ENCODE results near the gene HSPA1L. TPM values are rescaled to one million over a fixed set of nuclear protein-coding genes. Genes with fewer than 3 reads are reported as not detected.

Gene HSPA1L
- total RNA-seq, 1 donor from 2014 or later: 0.46 TPM

- DNase-seq (ENCODE audit: low read depth): no peak
- no peaks in the 10 kb centered on the region for H3K27me3 ChIP-seq (ENCODE audit: control insufficient read depth, insufficient read depth, low read length)
- TF ChIP-seq, protein P1, sequence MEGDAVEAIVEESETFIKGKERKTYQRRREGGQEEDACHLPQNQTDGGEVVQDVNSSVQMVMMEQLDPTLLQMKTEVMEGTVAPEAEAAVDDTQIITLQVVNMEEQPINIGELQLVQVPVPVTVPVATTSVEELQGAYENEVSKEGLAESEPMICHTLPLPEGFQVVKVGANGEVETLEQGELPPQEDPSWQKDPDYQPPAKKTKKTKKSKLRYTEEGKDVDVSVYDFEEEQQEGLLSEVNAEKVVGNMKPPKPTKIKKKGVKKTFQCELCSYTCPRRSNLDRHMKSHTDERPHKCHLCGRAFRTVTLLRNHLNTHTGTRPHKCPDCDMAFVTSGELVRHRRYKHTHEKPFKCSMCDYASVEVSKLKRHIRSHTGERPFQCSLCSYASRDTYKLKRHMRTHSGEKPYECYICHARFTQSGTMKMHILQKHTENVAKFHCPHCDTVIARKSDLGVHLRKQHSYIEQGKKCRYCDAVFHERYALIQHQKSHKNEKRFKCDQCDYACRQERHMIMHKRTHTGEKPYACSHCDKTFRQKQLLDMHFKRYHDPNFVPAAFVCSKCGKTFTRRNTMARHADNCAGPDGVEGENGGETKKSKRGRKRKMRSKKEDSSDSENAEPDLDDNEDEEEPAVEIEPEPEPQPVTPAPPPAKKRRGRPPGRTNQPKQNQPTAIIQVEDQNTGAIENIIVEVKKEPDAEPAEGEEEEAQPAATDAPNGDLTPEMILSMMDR (IDR thresholded peaks at IDR 0.05; ENCODE audit: insufficient read depth, low read length, poor library complexity, severe bottlenecking): no peak
- no peak overlapping the region for H3K4me3 ChIP-seq (ENCODE audit: low read depth, low read length)
- H3K36me3 ChIP-seq (ENCODE audit: control insufficient read depth, insufficient read depth, low read length): peaks cover 9% of the 10 kb centered on the region
Measured at GRCh38 chr6:31779908-31780307, 35.2 kb downstream of the HSPA1L start.

DNA sequence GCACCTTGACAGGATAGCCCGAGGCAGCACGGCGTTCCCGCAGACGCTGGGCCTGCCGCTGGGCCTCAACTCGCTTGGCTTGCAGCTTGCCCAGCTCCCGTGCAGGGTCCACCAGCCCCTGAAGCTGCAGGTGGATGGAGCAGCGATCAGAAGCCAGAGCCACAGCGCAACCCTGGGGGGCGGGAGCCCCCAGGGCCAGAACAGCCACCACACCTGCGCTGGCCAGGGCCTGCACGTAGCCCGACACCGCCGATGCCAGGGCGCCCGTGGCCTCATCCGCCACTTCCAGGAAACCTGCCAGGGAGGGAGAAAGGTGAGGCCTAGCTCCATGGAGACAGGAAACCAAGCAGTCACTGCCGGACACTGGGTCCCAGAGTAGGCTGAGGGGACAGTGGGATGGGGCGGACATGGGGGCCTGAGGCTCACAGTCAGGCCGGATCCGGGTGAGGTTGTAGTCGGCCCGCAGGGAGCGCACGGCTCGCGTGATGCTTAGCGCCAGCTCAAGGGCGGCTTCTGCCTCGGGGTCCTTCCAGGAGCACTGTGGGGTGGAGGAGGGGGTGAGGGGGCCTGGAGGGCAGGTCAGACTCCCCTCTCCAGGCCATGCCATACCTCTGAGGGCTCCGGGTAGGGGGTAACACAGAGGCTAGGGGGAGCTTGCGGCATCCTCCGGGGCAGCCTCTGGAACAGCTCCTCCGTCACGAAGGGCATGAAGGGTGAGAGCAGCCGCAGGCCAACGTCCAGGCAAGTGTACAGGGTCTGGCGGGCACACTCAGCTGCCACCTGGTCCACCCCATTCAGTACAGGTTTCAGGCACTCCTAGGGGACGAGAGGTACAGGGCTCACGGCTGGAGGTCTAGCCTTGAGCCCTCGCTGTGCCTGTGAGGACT is 35.8 kb downstream of the HSPA1L start:
- TF ChIP-seq, protein P1 (IDR thresholded peaks at IDR 0.05; ENCODE audit: insufficient read depth, low read length, poor library complexity, severe bottlenecking): no peak
- H3K36me3 ChIP-seq (ENCODE audit: control insufficient read depth, insufficient read depth, low read length): peaks cover 9% of the 10 kb centered on the region
- no peak overlapping the region for H3K4me3 ChIP-seq (ENCODE audit: low read depth, low read length)
- DNase-seq (ENCODE audit: low read depth): no peak
- H3K27me3 ChIP-seq (ENCODE audit: control insufficient read depth, insufficient read depth, low read length): no peaks in the 10 kb centered on the region

DNA sequence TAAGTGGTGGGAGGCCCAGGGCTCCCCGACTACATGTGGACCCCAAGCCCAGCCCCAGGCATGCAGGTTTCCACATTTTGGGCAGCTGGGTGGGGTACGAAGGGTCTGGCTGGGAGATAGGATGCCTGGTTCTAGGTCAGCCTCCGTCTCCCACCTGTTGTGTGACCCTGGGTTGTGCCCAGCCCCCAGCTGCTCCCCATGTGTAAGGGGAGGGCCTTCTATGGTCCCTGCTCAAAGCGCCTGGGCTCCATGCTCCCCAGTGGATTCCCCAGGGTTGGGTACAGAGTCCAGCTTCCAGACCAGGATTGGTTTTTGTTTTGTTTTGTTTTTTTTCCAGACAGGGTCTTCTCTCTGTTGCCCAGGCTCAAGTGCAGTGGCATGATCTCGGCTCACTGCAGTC is 36.9 kb downstream of the HSPA1L start:
- TF ChIP-seq, protein P1 (IDR thresholded peaks at IDR 0.05; ENCODE audit: insufficient read depth, low read length, poor library complexity, severe bottlenecking): no peak
- peaks cover 9% of the 10 kb centered on the region for H3K36me3 ChIP-seq (ENCODE audit: control insufficient read depth, insufficient read depth, low read length)
- no peaks in the 10 kb centered on the region for H3K27me3 ChIP-seq (ENCODE audit: control insufficient read depth, insufficient read depth, low read length)
- H3K4me3 ChIP-seq (ENCODE audit: low read depth, low read length): no peak overlapping the region
- DNase-seq (ENCODE audit: low read depth): no peak

- DNase-seq (ENCODE audit: low read depth): no peak
- H3K36me3 ChIP-seq (ENCODE audit: control insufficient read depth, insufficient read depth, low read length): peaks cover 9% of the 10 kb centered on the region
- H3K27me3 ChIP-seq (ENCODE audit: control insufficient read depth, insufficient read depth, low read length): no peaks in the 10 kb centered on the region
- TF ChIP-seq, protein P1 (IDR thresholded peaks at IDR 0.05; ENCODE audit: insufficient read depth, low read length, poor library complexity, severe bottlenecking): no peak
- H3K4me3 ChIP-seq (ENCODE audit: low read depth, low read length): no peak overlapping the region
Measured at GRCh38 chr6:31777667-31778050, 37.4 kb downstream of the HSPA1L start.

DNA sequence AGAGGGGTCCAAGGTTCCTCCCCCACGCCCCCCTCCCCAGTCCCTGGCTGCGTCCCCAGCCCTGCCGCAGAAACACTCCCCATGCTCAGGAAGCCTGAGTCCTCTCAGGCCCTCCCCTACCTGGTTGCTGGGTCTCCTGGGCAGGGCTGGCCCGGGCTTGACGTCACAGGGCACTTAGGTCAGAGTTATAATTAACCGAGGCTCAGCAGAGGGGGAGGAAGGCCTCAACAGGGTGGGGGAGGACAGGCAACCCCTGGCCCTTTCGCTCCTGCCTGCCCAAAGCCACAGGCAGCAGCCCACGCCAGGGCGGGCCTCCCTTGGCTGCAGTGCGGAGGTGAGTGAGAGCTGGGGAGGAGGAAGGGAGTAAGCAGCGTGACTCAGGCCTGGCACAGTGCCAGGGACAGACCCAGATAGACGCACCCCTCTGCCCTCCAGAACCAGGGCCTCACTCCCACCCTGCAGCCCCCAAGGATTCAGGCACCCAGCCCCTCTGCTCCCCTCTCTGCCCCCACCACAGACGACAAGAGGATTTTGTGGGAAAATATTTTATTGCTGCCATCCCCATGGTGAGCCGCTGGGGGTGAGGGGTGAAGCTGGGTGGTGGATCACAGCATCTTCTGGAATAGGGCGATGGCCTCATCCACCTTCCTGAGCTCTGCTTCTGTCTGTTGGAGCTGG is 38.0 kb downstream of the HSPA1L start, which contains the start of gene VWA7:
TSS of gene VWA7 (minus strand) at position 340 of the 678 bp plus-strand sequence. CDS start 549 bp downstream, outside the sequence.
- Histone ChIP-seq H3K4me3 (ENCODE audit: low read depth, low read length) (peak within 1 kb of the TSS; percentile 8), H3K36me3 (ENCODE audit: control insufficient read depth, insufficient read depth, low read length) (peaks cover 6% of the 10 kb centered on the region), H3K27me3 (ENCODE audit: control insufficient read depth, insufficient read depth, low read length) (no peaks in the 10 kb centered on the region)
- TF ChIP-seq, protein P1 (IDR thresholded peaks at IDR 0.05; ENCODE audit: insufficient read depth, low read length, poor library complexity, severe bottlenecking): no peak
- DNase-seq (ENCODE audit: low read depth): peak; percentile 82
